Measurements from ENCODE around the gene MAML3. TPM values are rescaled to one million over a fixed set of nuclear protein-coding genes. Genes with fewer than 3 reads are reported as not detected.
A peak's percentile ranks its signal among the peaks of the same experiment; 100 is the strongest.

MAML3 gene
- total RNA-seq, 1 donor from 2014 or later, result 8.0 TPM

GRCh38 chr4:139917896-139918295 lies 236.1 kb downstream of the MAML3 start:
- TF ChIP-seq CTCF (IDR thresholded peaks at IDR 0.05), result no peak
- no peak for DNase-seq (ENCODE audit: extremely low spot score, unreplicated experiment)
- H3K27ac Mint-ChIP-seq (ENCODE audit: unreplicated experiment), result peak overlapping the region; percentile 3

GRCh38 chr4:139916041-139916440 lies 237.9 kb downstream of the MAML3 start:
- Mint-ChIP-seq H3K36me3 (ENCODE audit: unreplicated experiment) (no peaks in the 10 kb centered on the region), H3K4me1 (ENCODE audit: unreplicated experiment) (peaks cover 69% of the 10 kb centered on the region), H3K9me3 (ENCODE audit: unreplicated experiment) (no peaks in the 10 kb centered on the region), H3K27ac (ENCODE audit: unreplicated experiment) (peak overlapping the region; percentile 45), H3K4me3 (ENCODE audit: unreplicated experiment) (no peak overlapping the region), H3K27me3 (ENCODE audit: unreplicated experiment) (no peaks in the 10 kb centered on the region)
- no peak for TF ChIP-seq CTCF (IDR thresholded peaks at IDR 0.05)
- no peak for DNase-seq (ENCODE audit: extremely low spot score, unreplicated experiment)

More at GRCh38 chr4:139917896-139918295, 236.1 kb downstream of the MAML3 start:
- H3K4me3 Mint-ChIP-seq (ENCODE audit: unreplicated experiment), result no peak overlapping the region
- no peaks in the 10 kb centered on the region for H3K36me3 Mint-ChIP-seq (ENCODE audit: unreplicated experiment)
- peaks cover 69% of the 10 kb centered on the region for H3K4me1 Mint-ChIP-seq (ENCODE audit: unreplicated experiment)
- H3K27me3 Mint-ChIP-seq (ENCODE audit: unreplicated experiment), result no peaks in the 10 kb centered on the region
- no peaks in the 10 kb centered on the region for H3K9me3 Mint-ChIP-seq (ENCODE audit: unreplicated experiment)

DNA sequence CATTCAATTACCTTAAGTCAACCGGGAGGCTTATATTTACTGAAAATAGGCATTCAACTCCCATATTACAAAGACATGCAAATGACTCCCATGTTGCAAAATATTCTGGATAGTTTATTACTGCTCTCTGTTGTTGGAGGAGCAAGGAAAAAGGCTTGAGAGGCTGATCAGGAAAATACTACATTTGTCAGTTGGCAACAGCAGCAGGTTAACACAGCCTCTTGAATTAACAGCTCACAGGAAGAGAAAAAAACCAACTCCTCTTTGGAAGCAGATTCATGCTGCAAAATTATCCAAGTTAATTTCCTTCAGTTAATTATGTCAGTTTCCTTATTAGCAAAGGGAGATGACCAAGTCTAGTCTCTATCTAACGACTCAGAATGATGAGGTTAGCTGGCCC lies 238.9 kb downstream of the MAML3 start:
- H3K4me1 Mint-ChIP-seq (ENCODE audit: unreplicated experiment), result peaks cover 59% of the 10 kb centered on the region

DNA sequence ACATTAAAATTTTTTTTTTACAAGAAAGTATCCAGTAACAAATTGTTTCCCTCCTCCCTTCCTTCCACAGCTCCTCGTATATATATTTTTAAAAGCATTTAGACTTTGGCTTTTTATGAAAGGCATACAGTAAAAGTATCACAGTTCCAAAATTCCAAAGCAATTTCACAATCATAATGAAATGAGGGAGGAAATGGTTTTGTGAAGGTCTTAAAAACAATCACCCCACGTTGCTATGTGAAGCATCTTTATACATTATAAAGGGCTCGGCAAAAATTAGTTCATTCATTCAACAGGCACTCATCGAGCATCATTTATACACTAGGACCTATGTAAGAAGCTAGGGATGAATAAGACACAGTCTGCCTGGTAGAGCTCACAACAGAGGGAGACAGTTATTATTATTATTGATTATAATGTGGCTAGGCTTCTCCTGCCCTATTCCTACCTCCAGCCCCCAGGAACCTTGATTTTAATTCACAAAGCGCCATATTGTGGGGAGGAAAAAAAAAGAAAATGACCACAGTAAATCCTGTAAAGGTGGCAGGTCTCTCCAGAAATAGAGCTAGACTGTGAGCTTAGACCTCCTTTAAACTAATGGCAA lies 239.9 kb downstream of the MAML3 start:
- peak overlapping the region; percentile 77 for H3K27ac Mint-ChIP-seq (ENCODE audit: unreplicated experiment)
- DNase-seq (ENCODE audit: extremely low spot score, unreplicated experiment), result no peak
- peaks cover 50% of the 10 kb centered on the region for H3K4me1 Mint-ChIP-seq (ENCODE audit: unreplicated experiment)
- no peak for TF ChIP-seq CTCF (IDR thresholded peaks at IDR 0.05)
- no peaks in the 10 kb centered on the region for H3K36me3 Mint-ChIP-seq (ENCODE audit: unreplicated experiment)
- no peak overlapping the region for H3K4me3 Mint-ChIP-seq (ENCODE audit: unreplicated experiment)
- H3K9me3 Mint-ChIP-seq (ENCODE audit: unreplicated experiment), result no peaks in the 10 kb centered on the region
- H3K27me3 Mint-ChIP-seq (ENCODE audit: unreplicated experiment), result no peaks in the 10 kb centered on the region

More for the DNA sequence above, 238.9 kb downstream of the MAML3 start:
- no peak for DNase-seq (ENCODE audit: extremely low spot score, unreplicated experiment)
- no peak for TF ChIP-seq CTCF (IDR thresholded peaks at IDR 0.05)
- no peaks in the 10 kb centered on the region for H3K36me3 Mint-ChIP-seq (ENCODE audit: unreplicated experiment)
- no peak overlapping the region for H3K27ac Mint-ChIP-seq (ENCODE audit: unreplicated experiment)
- no peak overlapping the region for H3K4me3 Mint-ChIP-seq (ENCODE audit: unreplicated experiment)
- no peaks in the 10 kb centered on the region for H3K27me3 Mint-ChIP-seq (ENCODE audit: unreplicated experiment)
- no peaks in the 10 kb centered on the region for H3K9me3 Mint-ChIP-seq (ENCODE audit: unreplicated experiment)

GRCh38 chr4:139913398-139913990 lies 240.5 kb downstream of the MAML3 start:
- Mint-ChIP-seq H3K4me3 (ENCODE audit: unreplicated experiment) (peak overlapping the region; percentile 2), H3K4me1 (ENCODE audit: unreplicated experiment) (peaks cover 44% of the 10 kb centered on the region), H3K27ac (ENCODE audit: unreplicated experiment) (peak overlapping the region; percentile 77), H3K36me3 (ENCODE audit: unreplicated experiment) (no peaks in the 10 kb centered on the region), H3K27me3 (ENCODE audit: unreplicated experiment) (no peaks in the 10 kb centered on the region), H3K9me3 (ENCODE audit: unreplicated experiment) (no peaks in the 10 kb centered on the region)
- no peak for DNase-seq (ENCODE audit: extremely low spot score, unreplicated experiment)
- no peak for TF ChIP-seq CTCF (IDR thresholded peaks at IDR 0.05)
